Upper lobe of left lung (tissue), 4 donors: ENCODE results near the gene CMIP.

Experiments
- CTCF ChIP-seq, 6 experiments: fragments of 450-650 bp in 4 of 6; fragments of 200-600 bp in 2 of 6; sonication (generic) in 2 of 6; IDR thresholded peaks; one replicate each; pipeline ENCODE4 v1.5.1; 2016 to 2019; ENCODE audit warnings: antibody characterized with exemption in 6 of 6
- POLR2A ChIP-seq, 4 donors: fragments of 450-650 bp; IDR thresholded peaks; one replicate each; pipeline ENCODE4 v1.5.1; 2016 to 2017; ENCODE audit warnings: antibody characterized with exemption in 4 of 4, mild to moderate bottlenecking in 2 of 4

DNA sequence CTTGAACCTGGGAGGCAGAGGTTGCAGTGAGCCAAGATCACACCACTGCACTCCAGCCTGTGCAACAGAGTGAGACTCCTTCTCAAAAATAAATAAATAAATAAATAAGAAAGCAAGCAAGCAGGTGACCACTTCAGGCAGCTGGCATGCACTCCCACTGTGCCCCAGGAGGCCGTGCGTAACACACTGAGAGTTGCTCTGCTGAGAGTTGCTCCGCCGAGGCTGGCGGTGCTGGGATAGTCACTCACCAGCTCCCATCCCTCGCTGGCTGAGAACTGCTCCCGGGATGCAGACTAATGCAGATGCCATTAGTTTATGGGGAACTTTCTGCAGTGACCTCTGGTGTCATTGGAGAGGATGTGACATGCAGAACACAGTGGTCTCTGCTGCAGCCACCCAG, 228.8 kb downstream of the CMIP start:
- TF ChIP-seq POLR2A (IDR thresholded peaks at IDR 0.05) = no peak
- no peak for TF ChIP-seq CTCF (IDR thresholded peaks at IDR 0.05)
